DMS53 treated with DMSO at 0.1 percent for 48 hours (cell line): Measurements from ENCODE around the gene TXNL4B.

ENCODE experiments used
- DNase-seq: peaks from one replicate; lab custom pipeline; 2025; ENCODE audit not compliant: unreplicated experiment; lab: John Stamatoyannopoulos, UW

TXNL4B gene

GRCh38 chr16:72093448-72094265, at the start of gene TXNL4B, which contains the start of gene DHX38:
Gene TXNL4B, minus strand, starts transcription at chr16:72093620. Its CDS starts 2,871 bp downstream, at chr16:72090749.
Gene DHX38, plus strand, starts transcription at chr16:72093847. Its CDS starts 2,311 bp downstream, at chr16:72096158.
- peak; percentile 92 for DNase-seq

- DNase-seq, result no peak
Observed at GRCh38 chr16:72142476-72142875, 49.1 kb upstream of the TXNL4B start.

- no peak for DNase-seq
Observed at GRCh38 chr16:72139908-72140307, 46.5 kb upstream of the TXNL4B start.

GRCh38 chr16:72138064-72138572, 44.7 kb upstream of the TXNL4B start:
- no peak for DNase-seq

GRCh38 chr16:72137380-72138063, 44.1 kb upstream of the TXNL4B start:
- no peak for DNase-seq

- DNase-seq, result no peak
Observed at GRCh38 chr16:72134507-72134906, 41.1 kb upstream of the TXNL4B start.

- no peak for DNase-seq
Observed at GRCh38 chr16:72132726-72133125, 39.3 kb upstream of the TXNL4B start.

GRCh38 chr16:72131036-72131435, 37.6 kb upstream of the TXNL4B start:
- DNase-seq, result no peak

GRCh38 chr16:72129976-72130656, 36.7 kb upstream of the TXNL4B start:
- peak; percentile 58 for DNase-seq

GRCh38 chr16:72128701-72129100, 35.3 kb upstream of the TXNL4B start:
- DNase-seq, result no peak

GRCh38 chr16:72126429-72126765, 33.0 kb upstream of the TXNL4B start:
- no peak for DNase-seq

- no peak for DNase-seq
Observed at GRCh38 chr16:72125635-72126428, 32.4 kb upstream of the TXNL4B start.

- peak; percentile 77 for DNase-seq
Observed at GRCh38 chr16:72124761-72125634, 31.6 kb upstream of the TXNL4B start.

GRCh38 chr16:72124148-72124547, 30.7 kb upstream of the TXNL4B start:
- no peak for DNase-seq

- no peak for DNase-seq
Observed at GRCh38 chr16:72123426-72123825, 30.0 kb upstream of the TXNL4B start.

GRCh38 chr16:72122916-72123315, 29.5 kb upstream of the TXNL4B start:
- DNase-seq, result no peak

GRCh38 chr16:72122308-72122707, 28.9 kb upstream of the TXNL4B start:
- no peak for DNase-seq

- no peak for DNase-seq
Observed at GRCh38 chr16:72120026-72120425, 26.6 kb upstream of the TXNL4B start.

- no peak for DNase-seq
Observed at GRCh38 chr16:72113616-72113945, 20.2 kb upstream of the TXNL4B start.
